HG03097 (cell line): ENCODE data around the gene CCDC184.
A peak's percentile ranks its signal among the peaks of the same experiment; 100 is the strongest.
"Not testable (repeated sequence)": the region's sequence is repeated elsewhere in the genome, so short reads cannot be mapped to it uniquely, and the experiment has no call there.

ENCODE experiments used
- ATAC-seq: cut with Tn5 transposase; IDR thresholded peaks from one replicate; pipeline ENCODE4 v1.9.1; 2021; ENCODE audit not compliant: unreplicated experiment, low FRiP score

CCDC184 gene

GRCh38 chr12:48183091-48183875, at the start of gene CCDC184:
Gene CCDC184 (plus strand): TSS chr12:48183644. CDS start chr12:48184123, 479 bp downstream.
- no peak for ATAC-seq

DNA sequence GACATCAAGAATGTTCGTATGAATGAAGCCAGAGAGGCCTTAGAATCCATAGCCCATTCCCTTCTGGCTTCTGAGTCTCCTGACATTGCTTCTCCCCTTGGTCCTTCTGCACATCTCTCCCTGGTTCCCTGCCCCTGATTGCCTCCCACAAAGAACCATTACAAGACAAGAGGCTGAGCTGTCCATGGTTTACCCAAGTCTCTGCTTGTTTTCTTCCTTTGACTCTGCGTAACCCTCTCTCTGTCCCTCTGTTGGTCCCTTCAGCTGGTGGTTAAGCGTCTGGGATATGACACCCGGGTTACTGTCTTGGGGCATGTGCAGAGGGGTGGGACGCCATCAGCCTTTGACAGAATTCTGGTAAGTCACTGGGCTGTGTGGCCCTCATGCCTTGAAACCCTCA, 48.4 kb upstream of the CCDC184 start:
- ATAC-seq = no peak

DNA sequence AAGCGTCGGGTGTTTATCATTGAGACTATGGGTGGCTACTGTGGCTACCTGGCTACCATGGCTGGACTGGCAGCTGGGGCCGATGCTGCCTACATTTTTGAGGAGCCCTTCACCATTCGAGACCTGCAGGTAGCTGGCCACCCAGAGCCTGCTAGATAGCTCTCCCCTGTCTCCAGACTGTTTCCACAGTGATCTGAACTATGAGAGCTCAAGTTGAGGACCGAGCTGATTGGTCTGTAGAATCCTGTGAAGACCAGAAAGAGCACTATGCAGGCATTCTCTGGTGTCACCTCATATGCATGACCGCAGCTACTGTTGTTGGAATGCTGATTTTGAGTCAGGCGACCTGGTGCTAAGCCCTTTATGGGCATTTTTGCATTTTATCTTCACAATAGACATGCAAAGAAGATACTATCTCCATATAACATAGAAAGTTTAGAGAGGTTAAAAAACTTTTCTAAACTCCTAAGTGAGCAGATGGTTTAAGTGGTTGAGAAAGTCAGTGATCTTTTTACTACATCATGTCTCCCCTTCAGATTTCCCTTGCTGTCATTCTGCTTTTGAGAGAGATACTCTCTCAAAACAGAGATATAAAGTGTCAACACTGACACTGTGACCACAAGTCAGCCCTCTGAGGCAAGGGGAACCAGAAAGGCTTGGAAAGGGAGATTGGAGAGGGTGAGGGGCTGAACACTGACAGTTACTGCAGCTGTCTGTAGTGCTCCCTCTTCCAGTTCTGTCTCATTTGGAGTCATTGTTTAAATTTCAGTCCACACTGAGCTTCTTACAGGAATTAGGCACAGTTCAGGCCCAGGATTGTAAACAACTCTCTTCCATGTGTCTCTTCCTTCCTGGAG, 40.4 kb upstream of the CCDC184 start:
- ATAC-seq = no peak

DNA sequence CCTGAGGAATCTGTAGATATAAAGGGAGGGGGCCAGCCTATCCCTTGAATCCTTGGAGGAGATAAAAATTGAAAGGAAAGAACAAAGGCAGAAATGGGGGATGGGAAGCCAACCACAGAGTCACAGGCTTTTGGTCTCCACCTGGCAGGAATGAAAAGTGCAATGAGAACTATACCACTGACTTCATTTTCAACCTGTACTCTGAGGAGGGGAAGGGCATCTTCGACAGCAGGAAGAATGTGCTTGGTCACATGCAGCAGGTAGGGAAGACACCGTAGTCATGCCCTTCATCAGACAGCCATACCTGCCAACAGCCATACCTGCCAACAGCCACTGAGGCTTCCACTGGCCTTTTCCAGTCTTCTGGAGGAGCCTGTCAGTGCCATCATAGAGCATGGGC, 39.5 kb upstream of the CCDC184 start:
- no peak for ATAC-seq

DNA sequence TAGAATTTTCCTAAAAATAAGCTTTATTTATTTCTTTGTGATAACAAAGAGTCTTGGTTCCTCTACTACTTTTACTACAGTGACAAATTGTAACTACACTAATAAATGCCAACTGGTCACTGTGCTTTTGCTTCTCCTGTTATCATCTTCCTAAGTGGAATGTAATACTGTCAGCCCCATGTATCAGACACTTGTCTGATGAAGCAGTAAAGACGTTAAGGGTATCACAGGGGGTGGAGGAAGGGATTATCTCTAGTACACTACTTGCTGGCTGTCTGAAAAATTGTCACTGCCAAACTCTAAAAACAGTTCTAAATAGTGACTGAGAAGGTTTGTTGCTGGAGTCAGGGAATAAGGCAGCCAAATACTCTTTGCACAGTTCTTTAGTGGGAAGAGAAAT, 37.5 kb upstream of the CCDC184 start:
- ATAC-seq = no peak

- ATAC-seq = no peak
These were observed 32.2 kb upstream of the CCDC184 start for GRCh38 chr12:48151103-48151771.

- not testable (repeated sequence) for ATAC-seq
These were observed 27.7 kb upstream of the CCDC184 start for GRCh38 chr12:48155786-48156185.

DNA sequence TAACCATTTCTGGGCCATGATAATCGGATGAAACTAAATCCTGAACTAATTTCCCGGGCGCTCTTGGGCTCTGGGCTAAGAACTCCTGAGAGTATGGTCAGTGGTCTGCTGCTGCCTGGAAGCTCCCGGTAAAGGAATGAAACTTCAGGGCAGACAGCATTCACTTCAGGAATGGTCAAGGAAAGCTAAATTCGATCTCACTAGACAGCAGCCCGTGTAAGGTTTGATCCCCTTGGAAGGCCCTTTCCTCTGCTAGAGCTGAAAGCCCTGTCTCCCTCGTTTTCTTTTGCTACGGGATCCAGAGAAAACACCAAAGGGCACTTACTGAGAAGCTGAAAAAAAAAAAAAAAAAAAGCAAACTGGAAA, 26.8 kb upstream of the CCDC184 start:
- ATAC-seq = no peak

DNA sequence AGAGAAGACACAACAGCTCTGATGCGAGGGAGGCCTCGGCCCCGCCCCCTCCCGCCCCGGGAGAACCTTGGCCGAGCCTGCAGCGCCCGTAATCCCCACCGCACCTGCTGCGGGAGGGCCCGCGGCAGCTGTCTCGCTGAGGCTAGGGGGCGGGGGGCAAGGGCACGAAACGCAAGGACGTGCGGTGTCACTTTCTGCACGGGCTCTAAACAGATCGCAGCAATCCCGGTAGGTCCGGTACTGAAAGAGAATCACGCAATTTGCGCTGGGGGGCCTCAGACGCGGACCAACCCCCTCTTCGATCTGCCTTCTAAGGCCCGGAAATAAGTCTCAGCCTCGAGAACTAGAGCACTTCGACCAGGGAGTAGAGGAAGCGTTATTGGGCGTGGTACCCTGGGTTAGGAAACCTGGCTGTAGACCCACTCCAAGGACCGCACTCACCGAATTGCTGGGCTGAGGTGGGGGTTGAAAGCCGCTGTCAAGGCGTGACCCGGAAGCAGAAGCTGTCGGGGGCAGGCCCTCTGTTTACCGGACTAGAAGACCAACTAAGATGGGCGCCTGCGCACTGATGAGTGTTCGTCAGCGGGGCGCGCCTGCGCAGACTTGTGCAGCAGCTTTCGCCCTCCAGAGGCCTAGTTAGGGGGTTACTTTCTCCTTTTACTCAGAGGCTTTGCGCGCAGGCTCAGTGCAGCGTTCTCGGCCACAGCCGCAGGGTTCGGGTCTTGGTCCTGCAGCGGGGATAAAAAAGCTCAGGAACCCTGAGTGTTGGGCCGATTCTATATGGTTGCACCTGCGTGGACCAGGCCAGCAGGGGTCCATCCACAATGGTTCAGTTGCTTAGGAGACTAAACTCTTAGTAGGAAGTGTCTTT, 26.2 kb upstream of the CCDC184 start, which contains the start of gene ASB8:
Gene ASB8, minus strand, starts transcription at position 498 of the 871 bp plus-strand sequence. CDS start 4,019 bp downstream, outside the sequence.
- ATAC-seq = peak; percentile 82

DNA sequence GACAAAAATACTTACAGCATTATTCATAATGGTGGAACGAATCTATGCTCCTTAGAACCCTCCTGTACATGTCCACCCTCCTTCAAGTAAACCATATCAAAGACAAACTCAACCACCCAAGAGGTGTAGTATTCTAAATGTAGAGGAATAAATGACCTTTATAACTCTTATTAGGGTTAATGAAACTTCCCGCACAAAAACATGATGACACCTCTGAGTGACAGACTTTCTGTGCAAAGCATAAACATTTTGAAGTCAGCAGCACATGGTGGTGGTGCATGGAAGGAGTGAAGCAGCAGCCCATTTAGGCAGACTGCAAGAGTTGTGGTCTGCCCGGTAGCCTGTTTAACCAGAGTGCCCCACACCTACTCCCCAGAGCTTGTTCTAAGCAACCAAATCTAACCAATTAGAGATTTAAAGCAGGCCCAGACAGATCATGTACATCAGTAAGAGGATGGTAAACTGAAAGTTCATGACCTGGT, 25.5 kb upstream of the CCDC184 start:
- no peak for ATAC-seq

GRCh38 chr12:48160046-48160445, 23.4 kb upstream of the CCDC184 start:
- no peak for ATAC-seq

DNA sequence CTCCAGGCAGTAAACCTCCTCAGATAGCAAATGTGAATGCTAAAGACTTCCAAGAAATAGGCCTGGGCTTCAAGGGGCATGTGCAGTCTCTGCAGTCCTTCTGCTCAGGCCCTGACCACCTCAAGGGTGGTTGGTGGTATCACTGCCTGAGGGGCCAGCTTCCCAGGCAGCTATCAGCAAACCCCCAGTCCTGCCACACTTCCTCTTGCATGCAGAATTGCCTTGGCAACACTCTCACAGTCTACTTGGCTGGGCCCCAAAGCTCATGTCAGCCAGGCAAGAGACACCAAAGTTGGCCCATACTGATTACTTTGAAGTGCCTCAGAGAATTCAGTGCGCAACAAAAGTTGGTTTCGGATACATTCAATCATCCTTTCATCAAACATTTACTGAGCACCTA, 22.6 kb upstream of the CCDC184 start:
- ATAC-seq = no peak

DNA sequence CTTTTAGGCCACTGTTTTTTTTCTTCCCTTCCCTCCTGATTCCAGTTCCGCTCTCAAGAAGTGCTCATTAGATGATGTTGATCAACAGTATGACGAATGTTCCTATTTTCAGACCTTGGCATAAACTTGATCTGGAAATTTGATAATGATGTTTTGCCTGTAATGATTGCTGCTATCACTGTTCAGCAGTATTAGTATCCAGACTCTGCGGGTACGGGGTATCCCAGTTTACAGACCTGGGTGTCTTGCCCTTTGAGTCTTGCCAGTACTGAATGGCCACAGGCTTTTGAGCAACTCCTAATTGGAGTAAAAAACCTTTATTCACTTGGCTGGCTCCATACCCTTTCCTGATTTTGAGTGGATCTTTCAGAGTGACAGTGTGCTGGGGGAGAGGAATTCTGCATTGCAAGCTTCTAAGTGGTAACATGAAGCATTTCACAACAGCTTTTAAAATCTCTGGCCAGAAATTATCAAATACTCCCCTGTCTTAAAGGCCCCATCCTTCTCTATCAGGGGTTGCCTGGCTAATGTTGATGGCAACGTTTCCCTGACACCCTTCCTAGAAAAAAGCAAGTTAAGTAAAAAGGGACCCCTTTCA, 20.2 kb upstream of the CCDC184 start:
- no peak for ATAC-seq

DNA sequence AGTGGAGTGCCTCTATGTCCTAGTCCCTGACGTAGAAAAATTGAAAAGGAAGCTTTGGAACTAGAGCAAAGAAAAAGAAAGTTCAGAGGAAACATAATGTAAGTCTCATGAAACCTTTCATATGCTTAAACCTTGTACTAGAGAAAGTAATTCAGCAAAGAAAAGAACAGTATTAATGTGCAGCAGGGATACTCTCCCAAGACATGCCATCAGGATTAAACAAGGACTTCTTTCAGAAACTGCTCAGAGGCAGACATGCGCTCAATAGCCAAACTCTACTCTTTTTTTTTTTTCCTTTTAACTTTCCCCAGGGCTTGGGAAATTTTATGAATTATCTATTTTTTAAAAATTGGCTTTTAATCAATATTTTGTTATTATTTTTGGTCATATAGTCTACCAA, 19.0 kb upstream of the CCDC184 start:
- ATAC-seq = no peak

- ATAC-seq = no peak
These were observed 18.1 kb upstream of the CCDC184 start for GRCh38 chr12:48165089-48165981.

- ATAC-seq = no peak
These were observed 14.4 kb upstream of the CCDC184 start for GRCh38 chr12:48169011-48169410.

- no peak for ATAC-seq
These were observed 7.6 kb upstream of the CCDC184 start for GRCh38 chr12:48175613-48176416.

DNA sequence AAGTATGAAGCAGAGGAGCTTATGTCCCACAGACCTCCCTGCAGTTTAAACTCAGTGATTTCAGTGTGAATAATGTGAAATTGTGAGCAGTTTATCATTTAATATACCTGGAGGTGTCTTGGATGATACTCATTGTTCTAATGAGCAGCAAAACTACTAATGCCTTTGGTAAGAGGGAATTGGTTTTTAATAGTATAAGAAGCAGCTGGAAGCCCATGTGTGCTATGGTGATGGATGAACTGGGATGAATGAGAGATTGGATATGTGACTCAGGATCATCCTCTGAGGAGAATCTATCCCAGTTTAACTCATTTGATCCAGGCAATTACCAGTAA, 7.1 kb upstream of the CCDC184 start:
- ATAC-seq = no peak
